NOMO-1 treated with dmso at 0.1 percent for 144 hours (cell line): ENCODE data around the gene TBCK.

Experiments
- DNase-seq: peaks from one replicate; lab custom pipeline; 2025; ENCODE audit not compliant: unreplicated experiment; lab: John Stamatoyannopoulos, UW

TBCK gene

DNA sequence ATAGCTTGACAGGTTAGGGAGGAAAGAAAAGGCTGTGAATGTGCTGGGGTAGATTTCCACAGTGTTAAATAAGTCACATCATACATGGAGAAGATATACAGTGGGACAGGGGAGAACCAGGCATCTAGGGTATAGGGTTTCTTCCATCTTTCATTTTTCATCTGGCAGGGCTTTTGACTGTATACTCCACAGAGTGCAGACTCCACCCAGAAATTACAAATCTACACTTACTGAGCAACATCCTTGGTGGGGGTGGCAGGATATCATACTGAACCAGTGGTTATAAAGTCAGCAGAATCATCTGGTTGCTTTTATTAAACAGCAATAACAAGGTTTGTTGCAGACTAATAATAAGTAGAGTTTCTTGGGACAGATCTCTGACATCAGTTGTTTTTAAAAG lies 266.5 kb downstream of the TBCK start:
- DNase-seq = no peak

DNA sequence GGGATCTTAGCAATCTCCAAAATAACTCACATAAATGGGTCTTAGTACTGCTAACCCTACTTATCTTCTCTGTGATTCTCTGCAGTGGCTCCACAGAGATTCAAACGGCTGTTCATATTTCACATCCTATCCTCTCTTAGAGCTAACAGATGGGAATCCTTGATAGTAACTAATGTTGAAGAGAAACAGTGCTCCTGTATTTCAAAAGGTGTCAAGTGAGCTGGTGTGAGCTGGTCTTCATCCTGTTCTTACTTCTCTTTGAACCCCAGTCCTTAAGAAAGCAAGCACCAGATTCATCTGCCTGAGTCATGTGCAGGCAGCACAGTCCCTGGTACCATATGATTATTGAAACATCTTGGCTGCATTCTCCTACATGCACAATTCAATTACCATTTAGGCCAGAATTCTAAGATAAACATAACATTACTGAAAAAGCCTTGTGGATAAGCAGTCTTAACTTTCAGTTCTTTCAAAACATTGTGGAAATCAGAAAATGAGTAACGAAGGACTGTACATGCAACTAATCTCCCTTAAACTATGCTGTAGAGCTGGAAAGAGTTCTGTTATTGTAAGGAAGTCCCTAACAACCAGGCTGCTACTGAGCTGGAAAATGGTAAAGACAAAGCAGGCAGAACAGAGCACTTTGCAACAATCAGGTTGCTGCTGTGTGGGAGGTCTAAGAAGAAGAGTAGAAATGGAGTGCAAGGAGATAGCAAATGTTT lies 267.6 kb downstream of the TBCK start:
- no peak for DNase-seq

DNA sequence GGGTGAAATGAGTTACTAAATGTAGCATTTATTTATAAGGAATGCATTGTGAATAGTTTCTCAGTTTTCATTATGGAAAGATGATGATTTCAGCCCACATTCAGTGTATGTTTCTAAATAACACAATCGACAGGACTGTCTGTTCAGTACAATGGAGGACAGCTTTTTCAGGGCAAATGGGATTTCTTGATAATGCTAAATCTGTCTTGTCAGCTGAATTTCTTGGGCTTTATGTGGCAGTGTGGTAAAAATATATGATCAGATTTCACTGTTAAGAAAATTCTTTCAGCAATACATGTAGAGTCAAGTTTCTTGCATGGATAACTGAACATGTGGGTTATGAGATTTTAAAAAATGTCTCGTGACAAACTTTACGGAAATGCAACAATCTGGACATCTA lies 269.9 kb downstream of the TBCK start:
- no peak for DNase-seq

DNA sequence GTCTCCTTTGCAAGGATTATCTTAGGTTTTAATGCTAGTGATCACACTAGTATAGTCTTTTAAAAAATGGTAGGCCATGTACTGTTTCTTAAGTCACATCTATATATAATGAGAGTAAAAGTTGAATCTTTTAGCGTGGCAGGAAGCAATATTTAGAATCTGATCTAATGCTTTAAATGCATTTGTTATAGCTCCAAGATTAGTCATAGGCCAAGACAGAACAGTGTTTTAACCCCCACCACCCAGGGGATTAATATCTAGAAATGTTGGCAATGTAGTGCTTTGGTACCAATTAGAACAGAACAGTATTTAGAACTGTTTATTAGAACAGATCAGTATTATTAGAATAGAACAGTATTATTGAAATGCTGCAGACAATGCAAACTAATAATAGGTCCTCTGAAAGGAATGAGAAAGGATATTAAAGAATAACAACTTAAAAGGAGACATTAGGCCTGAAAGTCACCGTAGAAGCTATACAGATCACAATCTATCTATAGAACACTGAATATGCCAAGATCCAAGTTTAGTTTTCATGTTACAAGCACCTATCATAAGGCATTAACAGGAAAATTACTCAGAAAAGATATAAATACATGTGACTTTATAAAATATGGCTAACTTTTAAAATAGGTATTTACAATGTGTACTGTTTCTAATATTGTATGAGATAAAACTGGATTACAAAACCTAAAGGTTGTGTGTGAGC lies 274.6 kb downstream of the TBCK start:
- DNase-seq = no peak

DNA sequence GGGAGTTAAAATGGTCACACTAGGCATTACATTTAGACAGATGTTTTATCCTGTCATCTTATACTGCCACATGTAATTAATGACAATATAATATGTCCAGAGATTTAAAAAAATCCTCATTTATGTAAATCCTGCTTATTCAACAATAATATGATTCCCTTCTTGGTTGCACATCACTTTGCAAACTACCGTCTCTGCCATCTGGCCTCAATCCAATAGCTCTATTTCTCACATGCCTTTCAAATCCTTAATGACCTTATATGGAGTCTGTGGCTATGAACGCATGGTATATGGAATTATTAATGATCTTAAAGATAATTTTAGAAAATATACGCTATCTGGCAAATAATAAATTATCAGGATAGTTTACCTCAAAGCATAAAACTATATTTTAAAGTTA lies 276.2 kb downstream of the TBCK start:
- DNase-seq = no peak

DNA sequence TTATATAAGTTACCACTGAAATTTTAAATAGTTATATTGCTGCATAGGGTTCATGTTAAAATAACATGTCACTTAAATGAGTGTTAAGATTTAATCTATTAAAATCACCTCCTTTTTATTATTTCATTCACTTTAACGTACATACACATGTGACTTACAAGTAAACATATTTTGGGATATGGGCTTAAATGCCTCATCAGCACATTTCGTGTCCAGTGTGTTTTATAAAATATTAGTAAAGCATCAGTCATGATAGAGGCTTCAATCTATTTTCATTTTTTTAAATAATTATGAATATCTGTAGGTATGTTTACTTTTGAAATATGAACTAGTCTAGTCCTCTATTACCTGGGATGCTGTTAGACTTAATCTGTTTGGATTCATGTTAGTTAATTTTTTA lies 277.1 kb downstream of the TBCK start:
- no peak for DNase-seq

DNA sequence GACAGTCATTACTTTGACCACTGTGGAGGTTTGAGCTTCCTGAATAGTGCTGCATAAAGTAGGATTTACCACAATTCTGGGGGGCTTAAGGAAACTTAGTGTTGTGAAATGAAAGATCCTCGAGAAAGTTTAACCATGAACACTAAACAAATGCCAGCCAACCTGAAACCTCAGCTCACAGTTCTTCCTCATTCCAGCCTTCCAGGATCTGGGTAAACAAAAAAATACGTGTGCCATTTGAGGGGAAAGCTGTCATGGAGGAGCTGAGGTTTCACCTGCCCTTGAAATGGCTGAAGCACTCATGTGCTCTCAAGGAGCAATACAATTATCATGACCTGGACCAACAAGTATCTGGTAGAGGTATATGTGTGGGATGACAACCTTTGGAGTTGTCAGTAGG lies 278.0 kb downstream of the TBCK start:
- no peak for DNase-seq

DNA sequence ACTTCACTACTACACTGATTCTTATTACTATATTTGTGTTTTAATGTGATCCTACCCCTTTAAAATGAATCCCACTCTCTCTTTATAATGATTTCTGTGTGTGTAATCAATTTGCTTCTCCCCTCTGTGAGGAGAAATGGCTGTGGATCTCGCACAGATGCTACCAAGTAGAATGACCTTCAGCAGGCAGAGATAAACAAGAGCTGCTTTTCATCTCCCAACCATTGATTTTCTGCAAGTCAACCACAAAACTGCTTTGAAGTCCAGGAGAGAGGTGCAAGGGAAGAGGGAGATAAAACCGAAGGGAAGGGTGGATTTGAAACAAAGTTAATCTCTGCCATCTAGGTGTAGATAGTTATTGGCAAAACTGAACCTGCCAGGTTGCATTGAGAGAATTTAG lies 279.2 kb downstream of the TBCK start:
- DNase-seq = no peak

DNA sequence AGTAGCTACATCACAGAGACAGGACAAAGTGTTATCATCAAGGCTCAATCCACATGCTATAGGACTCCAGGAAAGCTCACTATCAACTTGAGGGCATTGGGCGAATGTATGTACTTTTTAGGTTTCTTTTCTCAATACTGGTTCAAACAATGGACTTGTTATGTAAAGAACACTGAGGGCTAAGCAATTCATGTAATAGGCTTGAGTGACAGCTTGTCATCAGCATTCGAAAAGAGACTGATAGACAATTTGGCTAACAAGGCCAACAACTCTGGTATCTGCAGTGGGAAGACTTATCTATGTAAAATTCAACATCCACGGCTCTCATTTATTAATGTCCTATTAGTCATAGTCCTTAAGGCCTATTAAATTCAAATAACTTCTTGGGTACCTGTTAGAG lies 279.7 kb downstream of the TBCK start:
- no peak for DNase-seq

DNA sequence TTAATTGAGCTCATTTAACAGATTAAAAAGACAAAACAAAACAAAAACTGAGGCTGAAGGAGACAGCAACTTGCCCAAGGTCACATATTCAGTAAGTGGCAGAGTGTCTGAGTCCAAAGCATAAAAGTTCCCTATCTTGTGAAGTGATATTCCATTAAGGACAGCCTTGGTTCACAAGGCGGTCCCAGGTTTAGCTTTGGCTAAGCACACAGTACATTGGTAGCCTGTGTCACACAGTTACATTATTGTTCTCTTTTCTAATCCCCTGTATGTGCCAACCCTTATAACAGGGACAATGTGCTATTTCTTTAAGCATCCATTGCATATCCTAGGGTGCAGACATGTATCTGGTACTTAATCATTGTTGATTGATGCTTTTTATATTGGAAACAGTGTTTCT lies 280.8 kb downstream of the TBCK start:
- DNase-seq = no peak

DNA sequence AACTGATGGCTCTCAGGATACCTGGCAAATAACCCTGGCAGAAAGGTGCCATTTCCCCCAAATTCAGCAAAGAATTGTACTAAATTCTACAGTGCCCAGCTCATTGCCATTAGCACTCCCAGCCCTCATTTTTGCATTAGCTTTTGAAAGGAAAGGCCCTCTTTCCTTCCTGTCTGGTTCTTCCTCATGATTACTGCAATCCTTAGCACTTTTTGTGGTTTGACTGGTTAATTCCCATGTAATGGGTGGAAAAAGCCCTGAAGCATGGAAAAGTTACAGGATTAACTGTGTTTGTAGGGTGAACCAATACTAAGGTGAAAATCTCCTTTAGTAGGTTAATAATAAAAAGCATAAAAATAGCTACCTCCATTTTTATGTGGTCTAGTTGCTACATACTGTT lies 281.3 kb downstream of the TBCK start:
- no peak for DNase-seq

DNA sequence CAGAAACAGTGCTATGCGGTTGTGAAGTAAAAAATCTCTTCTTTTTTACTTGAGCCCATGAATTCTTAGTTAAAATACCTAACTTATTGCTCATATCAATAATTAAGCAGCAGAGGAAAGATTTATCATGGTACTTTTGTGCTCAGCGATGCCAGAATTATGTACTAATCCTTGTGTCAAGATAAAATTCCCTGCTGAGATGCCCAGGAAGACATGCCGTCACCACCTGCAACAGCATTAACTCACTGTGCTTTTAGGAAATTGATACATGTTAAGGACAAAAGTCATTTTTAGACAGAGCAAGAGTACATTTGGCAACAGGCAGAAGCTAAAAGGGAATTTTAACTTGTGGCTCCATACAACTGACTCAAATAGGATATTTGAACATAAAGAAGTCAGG lies 281.8 kb downstream of the TBCK start:
- DNase-seq = no peak

DNA sequence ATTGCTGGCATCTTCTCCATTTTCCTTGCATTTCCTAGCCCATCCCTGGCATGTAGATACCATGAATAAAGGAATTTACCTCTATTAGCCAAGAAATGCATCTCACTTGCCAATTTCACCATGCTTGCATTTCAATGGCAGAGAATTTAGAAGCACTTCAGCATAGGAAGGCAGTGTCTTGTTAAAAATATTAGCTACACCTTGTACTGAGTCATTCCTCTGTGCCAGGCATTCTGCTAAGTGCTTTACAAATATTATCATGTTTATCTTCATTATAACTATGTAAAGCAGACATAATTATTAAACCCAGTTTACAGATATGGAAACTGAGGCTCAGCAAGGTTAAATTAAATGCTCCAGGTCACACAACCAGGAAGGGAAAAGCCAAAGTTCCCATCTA lies 282.5 kb downstream of the TBCK start:
- DNase-seq = no peak

DNA sequence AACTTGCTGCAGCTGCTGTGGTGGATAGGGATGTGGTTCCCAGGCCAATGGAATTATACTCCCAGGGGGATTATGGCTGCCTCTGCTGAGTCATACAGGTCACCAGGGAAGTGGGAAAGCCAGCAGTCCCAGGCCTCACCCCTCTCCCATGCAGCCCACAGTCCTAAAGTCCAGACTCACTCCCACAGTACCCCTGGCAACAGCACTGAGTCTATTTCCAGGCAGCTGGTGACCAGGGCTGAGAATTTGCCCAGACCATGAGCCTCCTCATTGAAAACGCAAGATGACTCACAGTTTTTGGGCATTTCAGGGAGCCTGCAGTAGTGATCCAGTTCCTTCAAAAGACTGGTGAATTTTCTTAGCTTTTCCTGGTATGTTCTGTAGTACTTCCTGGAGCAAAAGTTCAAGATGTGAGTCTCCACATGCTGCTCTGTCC lies 283.1 kb downstream of the TBCK start:
- no peak for DNase-seq

DNA sequence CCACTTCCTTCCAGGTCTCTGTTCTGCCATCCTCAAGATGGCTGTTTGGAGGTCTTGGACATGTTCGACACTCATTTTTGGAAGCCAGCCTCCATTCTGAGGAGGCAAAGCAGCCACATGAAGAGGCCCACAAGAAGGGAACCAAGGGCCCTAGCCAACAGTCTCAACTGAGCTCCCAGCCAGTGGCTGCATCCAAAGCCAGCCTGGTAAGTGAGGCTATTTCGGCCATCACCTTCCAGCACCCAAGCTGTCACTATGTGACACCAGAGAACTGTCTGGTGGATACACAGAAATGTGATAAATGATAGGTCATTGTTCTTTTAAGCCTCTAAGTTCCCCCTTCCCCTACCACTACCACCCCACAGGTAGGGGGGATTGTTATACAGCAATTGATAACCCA lies 293.6 kb downstream of the TBCK start:
- no peak for DNase-seq

DNA sequence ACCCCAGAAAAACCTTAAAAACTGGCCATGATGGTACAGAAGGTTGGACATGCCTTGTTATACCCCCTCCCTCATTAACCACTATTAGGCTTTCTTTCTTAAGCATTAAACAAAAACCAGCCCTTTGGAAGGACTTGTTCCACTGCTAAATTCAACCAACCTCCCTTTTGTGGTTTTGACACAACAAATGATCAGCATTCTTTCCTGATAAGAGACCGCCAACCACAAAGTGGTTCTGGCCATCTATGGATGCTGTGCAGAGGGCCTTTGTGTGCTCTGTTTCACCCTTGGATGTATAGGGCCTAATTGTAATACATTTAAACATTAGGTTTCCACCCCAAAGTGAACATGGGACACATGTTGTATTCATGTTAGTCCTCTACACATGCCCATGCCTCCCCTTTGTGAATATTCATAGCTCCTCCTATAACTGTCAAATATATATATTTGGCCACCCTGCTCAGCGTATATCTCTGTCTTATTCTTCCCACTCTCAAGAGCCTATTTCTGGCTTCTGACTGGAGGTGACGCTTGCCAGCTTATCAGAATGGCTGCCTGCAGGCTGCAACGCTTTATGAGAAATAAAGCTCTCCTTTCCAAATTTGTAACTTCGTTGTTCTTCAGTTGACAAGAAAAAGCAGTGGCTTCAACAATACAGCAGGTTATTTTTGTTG lies 294.1 kb downstream of the TBCK start:
- no peak for DNase-seq

DNA sequence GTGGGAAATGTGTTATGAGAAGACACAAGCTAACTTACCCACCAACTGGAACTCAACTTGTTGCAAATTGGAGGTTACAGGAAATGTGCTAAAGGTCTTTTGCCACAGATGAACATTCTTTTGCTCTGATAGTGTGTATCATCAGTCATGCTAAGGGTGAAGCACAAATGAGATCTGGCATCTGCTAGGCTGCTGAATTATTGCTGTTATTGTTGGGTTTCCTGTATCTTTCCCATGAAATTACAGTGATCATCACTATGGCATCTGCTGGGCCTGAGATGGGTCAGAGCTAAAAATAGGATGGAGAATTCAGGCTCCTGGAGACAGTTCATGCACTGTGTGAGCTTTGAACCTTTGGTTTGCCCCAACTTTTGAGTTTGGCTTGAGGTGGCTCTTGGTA lies 296.2 kb downstream of the TBCK start:
- DNase-seq = no peak

DNA sequence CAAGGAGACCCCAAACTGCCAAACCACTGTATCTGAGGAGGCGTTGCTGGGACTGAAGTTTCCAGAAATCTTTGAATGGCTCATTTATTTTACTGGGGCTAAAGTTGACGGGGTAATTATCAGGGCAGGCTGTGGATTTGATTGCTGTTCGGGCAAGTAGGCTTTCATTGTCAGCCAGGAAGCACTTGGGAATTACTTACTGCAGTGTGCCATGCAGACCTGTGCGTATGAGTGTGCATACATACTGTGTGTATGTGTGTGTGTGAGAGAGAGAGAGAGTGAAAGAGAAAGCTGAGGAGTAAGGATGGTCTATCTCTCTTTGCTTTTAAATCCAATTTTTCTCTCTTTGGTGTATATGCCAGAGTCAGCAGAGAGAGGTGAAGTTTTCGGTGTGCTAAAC lies 298.0 kb downstream of the TBCK start:
- DNase-seq = no peak

DNA sequence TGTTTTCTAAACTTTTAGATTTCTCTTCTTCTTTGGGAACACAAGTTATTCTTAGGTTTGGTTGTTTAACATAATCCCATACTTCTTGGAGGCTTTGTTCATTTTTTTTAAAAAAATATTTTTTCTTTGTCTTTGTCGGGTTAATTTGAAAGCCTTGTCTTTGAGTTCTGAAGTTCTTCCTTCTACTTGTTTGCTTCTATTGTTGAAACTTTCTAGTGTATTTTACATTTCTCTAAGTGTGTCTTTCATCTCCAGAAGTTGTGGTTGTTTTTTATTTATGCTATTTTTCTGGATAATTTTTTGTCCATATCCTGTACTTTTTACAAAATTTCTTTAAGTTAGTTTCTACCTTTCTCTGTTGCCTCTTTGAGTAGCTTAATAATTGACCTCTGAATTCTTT lies 304.6 kb downstream of the TBCK start:
- DNase-seq = no peak

DNA sequence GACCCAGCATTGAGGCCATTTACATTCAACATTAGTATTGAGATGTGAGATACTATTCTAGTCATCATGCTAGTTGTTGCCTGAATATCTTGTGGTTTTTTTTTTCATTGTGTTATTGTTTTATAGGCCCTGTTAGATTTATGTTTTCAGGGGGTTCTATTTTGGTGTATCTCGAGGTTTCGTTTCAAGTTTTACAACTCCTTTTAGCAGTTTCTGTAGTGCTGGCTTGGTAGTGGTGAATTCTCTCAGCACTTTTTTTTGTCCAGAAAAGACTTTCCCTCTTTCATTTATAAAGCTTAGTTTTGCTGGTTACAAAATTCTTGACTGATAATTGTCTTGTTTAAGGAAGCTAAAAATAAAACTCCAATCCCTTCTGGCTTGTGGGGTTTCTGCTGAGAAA lies 305.2 kb downstream of the TBCK start:
- no peak for DNase-seq

DNA sequence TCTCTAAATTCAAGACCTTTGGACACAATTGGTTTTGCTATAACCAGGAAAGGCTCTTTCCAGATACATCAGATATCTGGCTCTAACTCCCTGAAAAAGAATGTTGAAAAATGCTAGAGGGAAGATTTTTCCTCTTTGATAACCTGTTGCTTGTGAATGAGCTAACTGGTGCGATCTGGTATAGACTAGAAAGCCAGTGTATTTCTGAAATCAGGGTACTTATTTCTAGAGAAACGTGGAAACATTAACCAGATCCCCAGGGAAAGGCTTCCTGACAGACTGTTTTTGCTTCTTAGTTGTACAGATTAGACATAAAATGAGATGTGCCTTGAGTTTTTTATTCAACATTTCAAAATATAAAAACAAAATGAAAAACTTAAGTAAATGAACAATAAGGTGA lies 313.0 kb downstream of the TBCK start:
- DNase-seq = no peak
